Measurements from ENCODE around the gene HMGB2. TPM values are rescaled to one million over a fixed set of nuclear protein-coding genes. Genes with fewer than 3 reads are reported as not detected.

HMGB2 gene
- total and polyA plus RNA-seq, 2 of the 8 experiments (the other 6 are each of a cell fraction or from before 2014, with no cell fraction given): 54.7 to 218 TPM

DNA sequence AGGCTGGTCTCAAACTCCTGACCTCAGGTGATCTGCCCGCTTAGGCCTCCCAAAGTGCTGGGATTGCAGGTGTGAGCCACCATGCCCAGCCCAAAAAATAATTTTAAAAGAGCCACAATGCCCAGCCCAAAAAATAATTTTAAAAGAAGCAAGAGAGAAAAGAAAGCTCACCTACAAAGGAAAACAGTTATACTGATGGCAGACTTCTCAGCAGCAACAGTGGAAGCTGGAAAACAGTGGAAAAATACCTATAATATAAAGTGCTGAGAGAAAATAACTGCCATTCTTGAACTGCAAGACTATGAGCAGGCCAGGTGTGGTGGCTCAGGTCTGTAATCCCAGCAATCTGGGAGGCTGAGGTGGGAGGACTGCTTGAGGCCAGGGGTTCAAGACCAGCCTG, 13.3 kb upstream of the HMGB2 start:
- Histone ChIP-seq H3K23me2 (ENCODE audit: low read depth, low read length) (no peaks in the 10 kb centered on the region), H3K36me3 (ENCODE audit: control insufficient read depth in 2 of 4, insufficient read depth in 4 of 4, low read length in 3 of 4) (no peaks in the 10 kb centered on the region), H3K4me3 (ENCODE audit: extremely low read depth in 1 of 4, insufficient read depth in 2 of 4, low read depth in 3 of 4, low read length in 4 of 4) (no peak overlapping the region), H2AFZ (ENCODE audit: low read length) (no peak overlapping the region), H3K23ac (ENCODE audit: insufficient read length) (no peak overlapping the region), H3K79me1 (ENCODE audit: low read depth, low read length) (no peaks in the 10 kb centered on the region), H3K18ac (ENCODE audit: extremely low read depth, low read length) (no peak overlapping the region), H4K8ac (ENCODE audit: extremely low read depth, insufficient read depth, low read length) (no peak overlapping the region), H2BK20ac (ENCODE audit: low read length) (no peak overlapping the region), H3K9ac (replicated peaks in 1 of 4; ENCODE audit: extremely low read depth in 1 of 4, low read depth in 3 of 4, low read length in 3 of 4) (no peak overlapping the region), H2BK12ac (ENCODE audit: low read depth, low read length) (no peak overlapping the region), H3K9me3 (ENCODE audit: insufficient read depth in 2 of 2, low read depth in 1 of 2, low read length in 1 of 2) (no peaks in the 10 kb centered on the region), H3K4ac (replicated peaks; ENCODE audit: insufficient read length, low read depth, low read length) (no peak overlapping the region), H4K5ac (ENCODE audit: insufficient read length, low read depth, low read length) (no peak overlapping the region), H3K56ac (replicated peaks; ENCODE audit: insufficient read length, low read depth, low read length) (no peak overlapping the region), H2AK5ac (ENCODE audit: low read depth, low read length) (no peak overlapping the region), H3K27ac (ENCODE audit: low read depth, low read length) (no peak overlapping the region), H3K79me2 (ENCODE audit: control insufficient read depth in 1 of 2, insufficient read depth in 2 of 2, low read length in 2 of 2) (no peaks in the 10 kb centered on the region), H2BK120ac (replicated peaks; ENCODE audit: low read depth, low read length) (no peak overlapping the region), H4K91ac (replicated peaks; ENCODE audit: insufficient read length, low read length) (no peak overlapping the region), H3K4me1 (replicated peaks in 1 of 4; ENCODE audit: control insufficient read depth in 3 of 4, insufficient read depth in 4 of 4, low read length in 3 of 4) (peaks cover 0 to 9% (median 3%) of the 10 kb centered on the region in 4 experiments; a peak in 3 of 7 replicates), H2BK15ac (ENCODE audit: low read length) (no peak overlapping the region), H3K4me2 (ENCODE audit: insufficient read depth in 1 of 2, low read depth in 2 of 2, low read length in 2 of 2) (no peak overlapping the region), H3K27me3 (replicated peaks in 1 of 4; ENCODE audit: control insufficient read depth in 3 of 4, extremely low read depth in 1 of 4, insufficient read depth in 3 of 4, low read length in 3 of 4) (no peaks in the 10 kb centered on the region), H4K20me1 (replicated peaks in 1 of 2; ENCODE audit: control insufficient read depth in 1 of 2, insufficient read depth in 2 of 2, low read length in 2 of 2) (no peaks in the 10 kb centered on the region), H3K14ac (ENCODE audit: insufficient read length) (no peak overlapping the region), H2BK5ac (ENCODE audit: low read depth, low read length) (no peak overlapping the region)
- 82% methylated on average over 1 of the region's 1 CpG; no CpG with 5 or more reads in 1 of the 2 experiments for WGBS, 2 experiments (ENCODE audit: extremely low coverage in 1 of 2, insufficient coverage in 1 of 2, insufficient read length in 1 of 2, insufficient replicate concordance in 2 of 2, low coverage in 1 of 2, low lambda C conversion rate in 2 of 2, missing lambda C conversion rate in 1 of 2)
- CTCF ChIA-PET (ENCODE audit: partially characterized antibody): interaction anchor here (0.7 to 2.7 kb wide), 8 partner anchors 9 to 73 kb away, joined by 3 to 16 read pairs (median 6); no protein-coding TSS in a partner anchor
- POLR2A ChIA-PET (ENCODE audit: partially characterized antibody): interaction anchor here (1.4 to 6.5 kb wide), 2 partner anchors 13 to 24 kb away, joined by 4 to 48 read pairs; partner anchors contain the start of gene HMGB2
- DNase-seq (ENCODE audit: low read depth in 1 of 2, low spot score in 2 of 2) (no peak), FAIRE-seq (no peak)
- TF ChIP-seq ATF2 (IDR thresholded peaks at IDR 0.05; ENCODE audit: low read length): no peak
- TF ChIP-seq RNF2 (IDR thresholded peaks at IDR 0.05; ENCODE audit: borderline replicate concordance, low read depth, low read length, missing control alignments, poor library complexity, severe bottlenecking): no peak
- TF ChIP-seq RBBP5 (IDR thresholded peaks at IDR 0.05; ENCODE audit: borderline replicate concordance, low read depth, low read length): no peak
- no peak for TF ChIP-seq TAF1 (IDR thresholded peaks at IDR 0.05; ENCODE audit: low read depth, low read length)
- no peak for TF ChIP-seq GTF2F1 (IDR thresholded peaks at IDR 0.05; ENCODE audit: borderline replicate concordance, low read depth, low read length)
- TF ChIP-seq RXRA (IDR thresholded peaks at IDR 0.05; ENCODE audit: insufficient read depth, low read depth, low read length): no peak
- no peak for TF ChIP-seq SIN3A (conservative IDR thresholded peaks at IDR 0.05 in 1 of 2, IDR thresholded peaks at IDR 0.05 in 1 of 2; ENCODE audit: low read depth in 1 of 2, low read length in 2 of 2)
- no peak for TF ChIP-seq TAF7 (optimal IDR thresholded peaks at IDR 0.05; ENCODE audit: borderline replicate concordance, low read depth, low read length)
- TF ChIP-seq CTBP2 (IDR thresholded peaks at IDR 0.05; ENCODE audit: borderline replicate concordance, insufficient read depth, insufficient read length, low read length): no peak
- TF ChIP-seq CHD2 (IDR thresholded peaks at IDR 0.05; ENCODE audit: low read length): no peak
- TF ChIP-seq TBP (IDR thresholded peaks at IDR 0.05; ENCODE audit: low read depth, low read length): no peak
